ENCODE data around the gene G3BP2.

G3BP2 gene

DNA sequence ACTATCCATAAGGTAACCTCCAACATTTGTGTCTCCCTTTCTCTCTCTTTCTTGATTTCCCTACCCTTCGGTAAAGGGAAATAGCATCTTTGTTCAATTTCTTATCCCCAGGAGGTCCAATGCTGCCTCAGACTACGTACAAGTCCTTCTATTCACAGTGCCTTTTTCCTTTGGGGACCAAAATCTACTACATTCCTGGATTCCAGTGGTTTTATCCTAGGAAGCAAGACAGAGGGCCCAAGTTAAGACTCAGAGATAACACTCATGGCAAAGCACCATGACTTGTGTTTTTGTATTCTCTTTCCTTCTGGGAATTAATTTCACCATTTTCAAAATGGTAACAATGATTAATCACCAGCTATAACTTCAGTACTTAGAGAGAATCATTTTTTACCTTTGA lies 10.6 kb downstream of the G3BP2 start:
- Histone ChIP-seq H4K20me1 (ENCODE audit: insufficient read depth, low read length, poor library complexity, severe bottlenecking) (peaks cover 92% of the 10 kb centered on the region), H3K4me2 (ENCODE audit: low read depth, low read length, poor library complexity, severe bottlenecking) (no peak overlapping the region), H3K4me3 (ENCODE audit: low read length, poor library complexity, severe bottlenecking) (no peak overlapping the region), H3K9me2 (replicated peaks; ENCODE audit: low read depth, low read length) (no peaks in the 10 kb centered on the region), H3F3A (ENCODE audit: low read depth) (no peaks in the 10 kb centered on the region), H3K9ac (ENCODE audit: low read depth, low read length, poor library complexity, severe bottlenecking) (no peak overlapping the region), H3K79me2 (ENCODE audit: insufficient read depth, low read length) (peaks cover 98% of the 10 kb centered on the region), H3K9me3 (ENCODE audit: insufficient read depth, low read depth, low read length) (no peaks in the 10 kb centered on the region), H3K36me3 (ENCODE audit: insufficient read depth, low read length) (peaks cover 51% of the 10 kb centered on the region), H2AFZ (ENCODE audit: low read length) (no peak overlapping the region), H3K4me1 (ENCODE audit: insufficient read depth, low read length, poor library complexity, severe bottlenecking) (peaks cover 22% of the 10 kb centered on the region), H3K27me3 (ENCODE audit: insufficient read depth, low read length, poor library complexity, severe bottlenecking) (no peaks in the 10 kb centered on the region)
- TF ChIP-seq CTCF (conservative IDR thresholded peaks at IDR 0.05; ENCODE audit: low read length) (no peak), EZH2phosphoT487 (IDR thresholded peaks at IDR 0.05; ENCODE audit: borderline replicate concordance) (no peak)

- peaks cover 83% of the 10 kb centered on the region for H4K20me1 ChIP-seq (ENCODE audit: insufficient read depth, low read length, poor library complexity, severe bottlenecking)
- no peaks in the 10 kb centered on the region for H3K27me3 ChIP-seq (ENCODE audit: insufficient read depth, low read length, poor library complexity, severe bottlenecking)
- H3K9ac ChIP-seq (ENCODE audit: low read depth, low read length, poor library complexity, severe bottlenecking), result no peak overlapping the region
- H3K9me2 ChIP-seq (replicated peaks; ENCODE audit: low read depth, low read length), result no peaks in the 10 kb centered on the region
- H3K4me3 ChIP-seq (ENCODE audit: low read length, poor library complexity, severe bottlenecking), result no peak overlapping the region
- no peak overlapping the region for H2AFZ ChIP-seq (ENCODE audit: low read length)
- no peak overlapping the region for H3K4me2 ChIP-seq (ENCODE audit: low read depth, low read length, poor library complexity, severe bottlenecking)
- no peaks in the 10 kb centered on the region for H3K9me3 ChIP-seq (ENCODE audit: insufficient read depth, low read depth, low read length)
- H3F3A ChIP-seq (ENCODE audit: low read depth), result no peaks in the 10 kb centered on the region
- H3K79me2 ChIP-seq (ENCODE audit: insufficient read depth, low read length), result peaks cover 91% of the 10 kb centered on the region
- no peak for TF ChIP-seq CTCF (conservative IDR thresholded peaks at IDR 0.05; ENCODE audit: low read length)
- TF ChIP-seq EZH2phosphoT487 (IDR thresholded peaks at IDR 0.05; ENCODE audit: borderline replicate concordance), result no peak
- H3K36me3 ChIP-seq (ENCODE audit: insufficient read depth, low read length), result peaks cover 73% of the 10 kb centered on the region
- peaks cover 4% of the 10 kb centered on the region for H3K4me1 ChIP-seq (ENCODE audit: insufficient read depth, low read length, poor library complexity, severe bottlenecking)
Observed at GRCh38 chr4:75660491-75660890, 12.7 kb downstream of the G3BP2 start.

GRCh38 chr4:75659512-75660031 lies 13.6 kb downstream of the G3BP2 start:
- Histone ChIP-seq H3K4me3 (ENCODE audit: low read length, poor library complexity, severe bottlenecking) (no peak overlapping the region), H2AFZ (ENCODE audit: low read length) (no peak overlapping the region), H3K36me3 (ENCODE audit: insufficient read depth, low read length) (peaks cover 82% of the 10 kb centered on the region), H3K4me1 (ENCODE audit: insufficient read depth, low read length, poor library complexity, severe bottlenecking) (no peaks in the 10 kb centered on the region), H3F3A (ENCODE audit: low read depth) (no peaks in the 10 kb centered on the region), H4K20me1 (ENCODE audit: insufficient read depth, low read length, poor library complexity, severe bottlenecking) (peaks cover 74% of the 10 kb centered on the region), H3K9ac (ENCODE audit: low read depth, low read length, poor library complexity, severe bottlenecking) (no peak overlapping the region), H3K9me2 (replicated peaks; ENCODE audit: low read depth, low read length) (no peaks in the 10 kb centered on the region), H3K27me3 (ENCODE audit: insufficient read depth, low read length, poor library complexity, severe bottlenecking) (no peaks in the 10 kb centered on the region), H3K9me3 (ENCODE audit: insufficient read depth, low read depth, low read length) (no peaks in the 10 kb centered on the region), H3K79me2 (ENCODE audit: insufficient read depth, low read length) (peaks cover 82% of the 10 kb centered on the region), H3K4me2 (ENCODE audit: low read depth, low read length, poor library complexity, severe bottlenecking) (no peak overlapping the region)
- TF ChIP-seq EZH2phosphoT487 (IDR thresholded peaks at IDR 0.05; ENCODE audit: borderline replicate concordance) (no peak), CTCF (conservative IDR thresholded peaks at IDR 0.05; ENCODE audit: low read length) (no peak)
